Measurements from ENCODE around the gene KNDC1. TPM values are rescaled to one million over a fixed set of nuclear protein-coding genes. Genes with fewer than 3 reads are reported as not detected.
"Not testable (repeated sequence)": the region's sequence is repeated elsewhere in the genome, so short reads cannot be mapped to it uniquely, and the experiment has no call there.

Gene KNDC1
- total RNA-seq, 1 experiment from 2014 or later: not detected

GRCh38 chr10:133140417-133141143, 19.4 kb upstream of the KNDC1 start:
- DNase-seq (ENCODE audit: low read depth): no peak

GRCh38 chr10:133141144-133141957, 18.7 kb upstream of the KNDC1 start:
- no peak for DNase-seq (ENCODE audit: low read depth)

- no peak for DNase-seq (ENCODE audit: low read depth)
Measured at GRCh38 chr10:133141958-133142340, 18.1 kb upstream of the KNDC1 start.

- DNase-seq (ENCODE audit: low read depth): no peak
Measured at GRCh38 chr10:133142523-133143199, 17.4 kb upstream of the KNDC1 start.

GRCh38 chr10:133143200-133143533, 16.9 kb upstream of the KNDC1 start:
- no peak for DNase-seq (ENCODE audit: low read depth)

DNA sequence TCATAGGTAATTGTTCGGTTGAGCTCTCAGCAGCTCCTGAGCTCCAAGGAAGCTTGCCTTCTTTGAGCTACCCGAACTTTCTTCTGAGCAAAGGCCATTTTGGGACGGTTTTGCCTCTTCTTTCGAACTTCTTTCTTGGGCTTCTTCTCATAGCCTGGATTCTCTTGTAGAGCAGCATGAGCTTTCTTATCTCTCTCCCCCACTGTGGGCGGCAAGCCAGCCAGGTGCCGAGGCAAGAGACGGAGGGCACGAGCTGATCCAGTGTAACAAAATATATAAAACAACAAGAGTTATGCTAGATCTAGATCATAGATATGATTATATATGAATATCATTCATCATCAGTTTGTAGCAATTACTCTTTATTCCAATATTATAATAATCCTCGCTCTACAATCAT, 16.5 kb upstream of the KNDC1 start:
- no peak for DNase-seq (ENCODE audit: low read depth)

- no peak for DNase-seq (ENCODE audit: low read depth)
Measured at GRCh38 chr10:133144771-133145170, 15.2 kb upstream of the KNDC1 start.

DNA sequence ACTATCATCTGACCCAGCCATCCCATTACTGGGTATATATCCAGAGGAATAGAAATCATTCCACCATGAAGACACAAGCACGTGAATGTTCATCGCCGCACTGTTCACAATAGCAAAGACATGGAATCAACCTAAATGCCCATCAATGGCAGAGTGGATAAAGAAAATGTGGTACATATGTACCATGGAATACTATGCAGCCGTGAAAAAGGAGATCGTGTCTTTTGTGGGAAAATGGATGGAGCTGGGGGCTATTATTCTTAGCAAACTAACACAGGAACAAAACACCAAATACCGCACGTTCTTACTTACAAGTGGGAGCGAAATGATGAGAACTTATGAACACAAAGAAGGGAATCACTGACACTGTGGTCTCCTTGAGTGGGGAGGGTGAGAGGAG, 9.8 kb upstream of the KNDC1 start:
- no peak for DNase-seq (ENCODE audit: low read depth)

- DNase-seq (ENCODE audit: low read depth): no peak
Measured at GRCh38 chr10:133150656-133151055, 9.4 kb upstream of the KNDC1 start.

GRCh38 chr10:133151071-133151470, 8.9 kb upstream of the KNDC1 start:
- DNase-seq (ENCODE audit: low read depth): not testable (repeated sequence)

- no peak for DNase-seq (ENCODE audit: low read depth)
Measured at GRCh38 chr10:133151543-133151972, 8.5 kb upstream of the KNDC1 start.

DNA sequence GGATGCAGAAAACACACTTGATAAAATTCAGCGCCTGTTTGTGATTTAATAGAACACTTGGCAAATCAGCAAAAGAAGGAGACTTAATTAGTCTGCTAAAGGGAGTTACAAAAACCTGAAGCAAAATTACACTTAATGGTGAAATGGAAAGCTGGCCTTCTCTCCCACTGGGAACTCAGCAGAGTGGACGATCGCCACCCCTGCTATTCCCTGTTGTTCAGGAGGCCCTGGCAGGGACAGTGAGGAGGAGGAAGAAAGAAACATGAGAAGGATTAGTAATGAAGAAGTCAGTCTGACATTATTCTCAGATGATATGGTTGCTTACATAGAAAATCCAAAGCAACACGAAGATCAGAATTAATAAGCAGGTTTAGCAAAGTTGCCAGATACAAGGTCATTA, 5.6 kb upstream of the KNDC1 start:
- no peak for DNase-seq (ENCODE audit: low read depth)

DNA sequence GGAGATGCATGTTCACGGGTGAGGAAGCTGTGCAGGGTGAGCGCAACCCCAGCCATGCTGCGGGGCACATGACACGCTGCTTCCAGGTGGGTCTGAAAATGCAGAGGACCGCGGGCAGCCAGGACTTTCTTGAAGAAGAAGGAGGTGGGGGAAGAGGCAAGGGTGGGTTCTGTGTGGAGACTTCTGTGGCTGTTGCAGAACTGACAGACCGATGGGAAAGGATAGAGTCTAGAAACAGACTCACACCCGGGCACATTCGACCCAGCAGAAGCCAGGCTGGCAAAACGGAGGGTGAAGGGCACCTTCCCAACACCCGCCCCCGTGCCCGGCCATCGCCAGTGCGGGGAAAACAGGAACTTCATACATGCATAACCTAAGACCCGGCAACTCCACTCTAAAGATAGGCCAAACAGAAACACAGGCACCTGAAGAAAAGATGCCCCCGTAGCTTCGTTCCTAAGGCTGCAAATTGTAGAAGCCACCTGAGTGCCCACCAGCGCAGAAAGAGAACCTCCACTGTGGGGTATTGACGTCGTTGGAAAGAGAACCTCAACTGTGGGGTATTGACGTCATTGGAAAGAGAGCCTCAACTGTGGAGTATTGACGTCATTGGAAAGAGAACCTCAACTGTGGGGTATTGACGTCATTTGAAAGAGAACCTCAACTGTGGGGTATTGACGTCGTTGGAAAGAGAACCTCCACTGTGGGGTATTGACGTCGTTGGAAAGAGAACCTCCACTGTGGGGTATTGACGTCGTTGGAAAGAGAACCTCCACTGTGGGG, 4.8 kb upstream of the KNDC1 start:
- DNase-seq (ENCODE audit: low read depth): no peak

- DNase-seq (ENCODE audit: low read depth): no peak
Measured at GRCh38 chr10:133156674-133157579, 3.1 kb upstream of the KNDC1 start.

DNA sequence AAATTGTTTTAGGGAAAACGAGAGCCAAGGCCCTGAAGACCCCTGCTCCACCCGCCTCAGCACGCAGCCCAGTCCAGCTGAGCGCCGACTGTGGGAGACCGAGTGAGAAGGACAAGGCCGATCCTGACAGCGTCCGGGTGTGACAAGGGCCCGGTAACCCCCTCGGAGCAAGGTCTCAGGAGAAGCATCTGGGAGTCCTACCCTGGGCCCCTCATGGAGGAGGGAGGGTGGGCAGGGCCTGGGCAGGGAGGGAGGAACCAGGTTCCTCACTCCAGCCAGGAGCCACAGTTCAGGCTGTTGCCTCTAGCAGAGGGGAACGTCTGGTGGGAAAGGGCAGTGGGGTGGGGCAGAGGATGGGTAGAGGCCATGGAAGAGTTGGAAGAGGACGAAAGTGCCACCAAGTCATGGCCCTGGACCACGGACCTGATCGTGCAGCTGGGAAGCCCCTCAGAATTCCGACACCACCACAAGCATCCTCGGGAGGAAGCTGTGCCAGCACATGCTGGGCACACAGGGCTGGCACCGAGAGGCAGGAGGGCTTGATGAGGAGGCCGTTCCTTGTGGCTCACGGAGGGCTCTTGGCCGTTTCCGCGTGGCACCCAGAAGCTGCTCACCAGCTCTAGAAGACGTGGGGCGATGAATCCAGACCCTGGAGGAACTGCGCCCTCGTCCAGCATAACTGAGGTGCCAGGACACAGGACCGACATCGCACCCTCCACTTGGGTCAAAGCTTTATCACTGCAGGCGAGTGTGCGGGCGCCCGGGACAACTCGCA, 2.2 kb upstream of the KNDC1 start:
- no peak for DNase-seq (ENCODE audit: low read depth)

GRCh38 chr10:133158437-133158755, 1.6 kb upstream of the KNDC1 start:
- no peak for DNase-seq (ENCODE audit: low read depth)

DNA sequence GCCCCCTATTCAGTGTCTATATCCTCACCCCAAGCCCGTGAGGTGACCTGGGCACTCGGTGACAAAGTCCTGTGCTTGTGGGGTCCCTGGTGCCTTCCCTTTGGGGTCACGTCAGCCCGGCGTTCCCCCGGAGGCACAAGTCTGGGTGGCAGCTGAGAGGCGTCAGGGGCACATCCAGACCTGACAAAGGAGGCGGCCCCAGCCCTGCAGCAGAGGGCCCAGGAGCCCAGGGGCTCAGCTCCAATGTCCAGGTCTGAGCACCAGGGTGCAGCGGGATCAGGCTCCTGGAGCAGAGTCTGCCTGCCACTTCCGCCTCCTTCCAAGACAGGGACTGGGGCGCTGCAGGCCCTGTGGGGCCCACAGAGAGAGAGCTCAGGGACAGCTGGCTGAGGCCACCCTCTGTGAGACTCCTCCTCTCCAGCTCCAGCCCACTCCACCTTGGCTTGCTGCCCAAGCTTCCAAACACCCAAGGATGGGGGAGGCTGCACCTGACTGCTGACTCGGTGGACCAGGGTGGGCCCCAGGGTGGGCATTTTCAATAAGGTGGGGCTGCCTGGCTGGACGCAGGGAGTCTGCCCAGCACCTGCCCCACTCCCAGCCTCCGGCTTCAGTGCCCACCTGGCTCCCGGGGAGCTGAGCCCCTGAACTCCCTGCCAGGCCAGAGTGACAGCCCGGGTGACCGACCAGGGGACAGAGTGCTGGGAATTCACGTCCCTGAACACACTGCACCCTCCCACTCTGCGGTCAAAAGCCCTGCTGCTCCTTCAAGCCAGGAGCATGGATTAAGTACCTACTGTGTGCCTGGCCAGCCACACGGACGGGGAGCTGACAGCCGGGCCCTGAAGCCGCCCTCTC, 1.0 kb upstream of the KNDC1 start:
- peak; percentile 32 for DNase-seq (ENCODE audit: low read depth)

DNA sequence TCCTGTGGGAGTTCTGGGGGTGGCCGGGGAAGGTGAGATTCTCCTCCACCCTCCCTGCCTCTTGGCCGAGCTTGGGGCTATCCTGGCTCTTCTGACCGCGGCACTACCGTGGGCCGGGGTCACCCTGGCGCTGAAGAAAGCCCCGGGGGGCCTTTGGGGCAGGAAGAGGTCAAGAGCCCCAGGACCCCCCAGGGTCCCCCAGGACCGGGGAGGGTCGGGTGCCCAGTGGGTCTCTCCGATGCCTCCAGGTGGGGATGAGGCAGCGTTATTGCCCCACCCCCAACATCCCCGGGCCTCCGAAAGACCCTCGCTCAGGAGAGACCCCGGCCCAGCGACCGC, 439 bp upstream of the KNDC1 start:
- no peak for DNase-seq (ENCODE audit: low read depth)

GRCh38 chr10:133160826-133161471, 930 bp downstream of the KNDC1 start:
- DNase-seq (ENCODE audit: low read depth): no peak

All from Daoy (cell line).